HG03460 (cell line): ENCODE results near the gene CEBPZOS.

Source experiments
- ATAC-seq: cut with Tn5 transposase; IDR thresholded peaks from one replicate; pipeline ENCODE4 v1.9.1; 2021; ENCODE audit not compliant: unreplicated experiment

The CEBPZOS gene

GRCh38 chr2:37231241-37232130, 35.2 kb downstream of the CEBPZOS start, which contains the start of the genes CEBPZ and NDUFAF7:
Gene CEBPZ (minus strand): TSS chr2:37231596. CDS start chr2:37231567, 29 bp downstream.
Gene NDUFAF7 (plus strand): TSS chr2:37231658. CDS start chr2:37231706, 48 bp downstream.
- peak; percentile 94 for ATAC-seq

GRCh38 chr2:37232131-37232933, 36.0 kb downstream of the CEBPZOS start:
- ATAC-seq = peak; percentile 6

GRCh38 chr2:37243435-37243834, 47.1 kb downstream of the CEBPZOS start:
- no peak for ATAC-seq

GRCh38 chr2:37244017-37244416, 47.7 kb downstream of the CEBPZOS start:
- ATAC-seq = peak; percentile 89

- ATAC-seq = no peak
Measured at GRCh38 chr2:37244755-37245154, 48.5 kb downstream of the CEBPZOS start.

- no peak for ATAC-seq
Measured at GRCh38 chr2:37246205-37246604, 49.9 kb downstream of the CEBPZOS start.

GRCh38 chr2:37250869-37251740, 54.8 kb downstream of the CEBPZOS start:
- no peak for ATAC-seq
